K562 (cell line): Measurements from ENCODE around the gene HNMT. TPM values are rescaled to one million over a fixed set of nuclear protein-coding genes. Genes with fewer than 3 reads are reported as not detected.

Source experiments
- ATF1 ChIP-seq, 2 experiments: fragments of 450-650 bp in 1 of 2; IDR thresholded peaks; 2 replicates each; pipeline ENCODE4 v1.6.1; 2016; ENCODE audit warnings: missing compliant biosample characterization in 1 of 2, missing genetic modification characterization in 1 of 2
- CEBPB ChIP-seq: fragments of 450-650 bp; IDR thresholded peaks from 2 replicates; pipeline ENCODE4 v1.6.1; 2016; ENCODE audit warnings: missing genetic modification characterization, missing compliant biosample characterization
- DPF2 ChIP-seq: fragments of 450-650 bp; IDR thresholded peaks from 2 replicates; pipeline ENCODE4 v1.6.1; 2016
- GTF2E2 ChIP-seq: fragments of 200-800 bp; sonication (Bioruptor generic); IDR thresholded peaks from 2 replicates; pipeline ENCODE4 v1.6.1; 2016; ENCODE audit warnings: missing genetic modification characterization, missing compliant biosample characterization
- HMGXB4 ChIP-seq: sonication (generic); formaldehyde crosslinking; IDR thresholded peaks from 2 replicates; pipeline ENCODE4 v1.8.1; 2023; ENCODE audit warnings: mild to moderate bottlenecking, missing genetic modification reagents
- NR2C1 ChIP-seq, 2 experiments: fragments of 450-650 bp; IDR thresholded peaks; 2 replicates each; pipeline ENCODE4 v1.6.1; 2017; ENCODE audit warnings: mild to moderate bottlenecking in 2 of 2, antibody characterized with exemption in 1 of 2, inconsistent platforms in 1 of 2, missing compliant biosample characterization in 1 of 2, missing genetic modification characterization in 1 of 2
- RNF2 ChIP-seq: sonication (generic); IDR thresholded peaks from 2 replicates; pipeline ENCODE4 v1.6.1; 2016
- YBX1 ChIP-seq: fragments of 450-650 bp; IDR thresholded peaks from 2 replicates; pipeline ENCODE4 v1.7.1; 2016; ENCODE audit warnings: mild to moderate bottlenecking
- ZBTB9 ChIP-seq: fragments of 450-650 bp; formaldehyde crosslinking; IDR thresholded peaks from 2 replicates; pipeline ENCODE4 v1.4.0; 2020; ENCODE audit warnings: mild to moderate bottlenecking, moderate library complexity
- ZKSCAN8 ChIP-seq: fragments of 200-800 bp; sonication (Bioruptor generic); IDR thresholded peaks from 2 replicates; pipeline ENCODE4 v1.6.1; 2016; ENCODE audit warnings: missing genetic modification characterization, missing compliant biosample characterization
- ZNF121 ChIP-seq: sonication (generic); formaldehyde crosslinking; conservative IDR thresholded peaks from 2 replicates; pipeline ENCODE4 v1.8.0; 2022; ENCODE audit warnings: missing genetic modification reagents
- ZNF3 ChIP-seq: fragments of 250-450 bp; sonication (Bioruptor Pico); IDR thresholded peaks from 2 replicates; pipeline ENCODE4 v1.5.0; 2021; ENCODE audit warnings: mild to moderate bottlenecking, moderate library complexity
- polyA plus RNA-seq, 8 experiments: library from polyadenylated mRNA; depleted of rRNA in 4 of 8; stranded (reverse) in 5 of 8; unstranded in 3 of 8; fragments of >200 nt; fragmentation: Nextera tagmentation in 2 of 8; fragmentation: Illumina TruSeq in 1 of 8; extraction: Ambion mirVana in 2 of 8; extraction: Trizol in 1 of 8; gene quantifications; 2 replicates each; pipeline versions ENCODE4 v1.2.1 to v1.2.3, GENCODE V29; 2011 to 2014; ENCODE audit warnings: inconsistent platforms in 1 of 8, missing spikeins in 1 of 8
- total RNA-seq, 7 experiments: library from RNA; depleted of rRNA in 6 of 7; stranded (reverse); fragments of >200 nt in 6 of 7; fragmentation: Illumina TruSeq in 2 of 7; extraction: Trizol in 2 of 7; gene quantifications; 2 replicates each; pipeline versions ENCODE4 v1.2.1 to v1.2.3, GENCODE V29; 2011 to 2021; ENCODE audit warnings: low replicate concordance in 1 of 7
- TF ChIP-seq, protein P1 (sequence below), 2 experiments: fragments of 450-650 bp; formaldehyde crosslinking in 1 of 2; IDR thresholded peaks; 2 replicates each; pipeline versions ENCODE4 v1.4.0 to v1.6.1; 2014 to 2020; ENCODE audit warnings: mild to moderate bottlenecking in 2 of 2, borderline replicate concordance in 1 of 2, low read depth in 1 of 2

HNMT gene
- total and polyA plus RNA-seq, 9 of the 15 experiments (the other 6 are each of a cell fraction or from before 2014, with no cell fraction given): 3.1 to 10.9 (median 5.3) TPM

DNA sequence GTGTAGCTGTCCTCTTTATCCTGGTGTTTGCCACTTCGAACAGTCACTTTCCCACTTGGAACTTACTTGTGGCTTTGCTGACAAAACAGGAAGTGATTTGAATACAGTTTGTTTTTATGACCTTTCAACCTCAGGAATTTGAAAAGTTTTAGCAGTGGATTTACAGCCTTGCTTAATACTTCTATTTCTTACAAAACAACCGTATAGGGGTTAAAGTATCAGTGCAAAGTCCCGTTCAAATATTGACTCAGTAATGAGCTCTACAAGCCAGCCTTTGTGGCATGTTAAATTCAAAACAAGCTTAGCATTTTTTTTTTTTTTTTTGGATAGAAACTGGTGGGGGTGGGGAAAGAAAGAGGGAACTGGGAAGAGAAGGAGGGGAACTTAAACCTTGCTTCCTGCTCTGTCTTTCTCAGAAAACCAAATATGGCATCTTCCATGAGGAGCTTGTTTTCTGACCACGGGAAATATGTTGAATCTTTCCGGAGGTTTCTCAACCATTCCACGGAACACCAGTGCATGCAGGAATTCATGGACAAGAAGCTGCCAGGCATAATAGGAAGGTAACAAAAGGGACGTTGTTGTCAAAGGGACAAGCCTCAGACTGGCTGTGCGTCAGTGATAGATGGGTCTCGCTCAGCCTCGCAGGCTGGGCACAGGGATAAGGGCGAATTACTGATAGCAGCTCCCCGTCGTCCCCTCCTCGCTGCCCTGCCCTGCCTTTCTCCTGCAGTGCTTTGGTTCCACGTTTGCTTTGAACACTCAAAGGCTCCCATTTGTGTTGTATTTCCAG, at the start of gene HNMT (continued):
- TF ChIP-seq, protein P1, sequence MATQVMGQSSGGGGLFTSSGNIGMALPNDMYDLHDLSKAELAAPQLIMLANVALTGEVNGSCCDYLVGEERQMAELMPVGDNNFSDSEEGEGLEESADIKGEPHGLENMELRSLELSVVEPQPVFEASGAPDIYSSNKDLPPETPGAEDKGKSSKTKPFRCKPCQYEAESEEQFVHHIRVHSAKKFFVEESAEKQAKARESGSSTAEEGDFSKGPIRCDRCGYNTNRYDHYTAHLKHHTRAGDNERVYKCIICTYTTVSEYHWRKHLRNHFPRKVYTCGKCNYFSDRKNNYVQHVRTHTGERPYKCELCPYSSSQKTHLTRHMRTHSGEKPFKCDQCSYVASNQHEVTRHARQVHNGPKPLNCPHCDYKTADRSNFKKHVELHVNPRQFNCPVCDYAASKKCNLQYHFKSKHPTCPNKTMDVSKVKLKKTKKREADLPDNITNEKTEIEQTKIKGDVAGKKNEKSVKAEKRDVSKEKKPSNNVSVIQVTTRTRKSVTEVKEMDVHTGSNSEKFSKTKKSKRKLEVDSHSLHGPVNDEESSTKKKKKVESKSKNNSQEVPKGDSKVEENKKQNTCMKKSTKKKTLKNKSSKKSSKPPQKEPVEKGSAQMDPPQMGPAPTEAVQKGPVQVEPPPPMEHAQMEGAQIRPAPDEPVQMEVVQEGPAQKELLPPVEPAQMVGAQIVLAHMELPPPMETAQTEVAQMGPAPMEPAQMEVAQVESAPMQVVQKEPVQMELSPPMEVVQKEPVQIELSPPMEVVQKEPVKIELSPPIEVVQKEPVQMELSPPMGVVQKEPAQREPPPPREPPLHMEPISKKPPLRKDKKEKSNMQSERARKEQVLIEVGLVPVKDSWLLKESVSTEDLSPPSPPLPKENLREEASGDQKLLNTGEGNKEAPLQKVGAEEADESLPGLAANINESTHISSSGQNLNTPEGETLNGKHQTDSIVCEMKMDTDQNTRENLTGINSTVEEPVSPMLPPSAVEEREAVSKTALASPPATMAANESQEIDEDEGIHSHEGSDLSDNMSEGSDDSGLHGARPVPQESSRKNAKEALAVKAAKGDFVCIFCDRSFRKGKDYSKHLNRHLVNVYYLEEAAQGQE (IDR thresholded peaks at IDR 0.05; ENCODE audit: borderline replicate concordance): no peak
- TF ChIP-seq, protein P1 (CRISPR knock-in tag; IDR thresholded peaks at IDR 0.05; ENCODE audit: low read depth): no peak
- TF ChIP-seq NR2C1 (IDR thresholded peaks at IDR 0.05) (peak; percentile 87), NR2C1 (tag; IDR thresholded peaks at IDR 0.05) (peak; percentile 87), YBX1 (no peak), HMGXB4 (CRISPR knock-in tag) (no peak), ZKSCAN8 (CRISPR knock-in tag) (peak; percentile 68; the same call in 1 of the 2 replicates), ZNF121 (CRISPR knock-in tag) (no peak), ZBTB9 (no peak), RNF2 (0 out of 2 replicates have a peak, but pooled peaks have one; percentile 47), CEBPB (tag) (peak; percentile 9; the same call in 1 of the 2 replicates), DPF2 (peak; percentile 64), GTF2E2 (no peak), ZNF3 (CRISPR knock-in tag) (no peak), ATF1 (CRISPR knock-in tag; IDR thresholded peaks at IDR 0.05) (no peak), ATF1 (tag; IDR thresholded peaks at IDR 0.05) (no peak)
